Superior temporal gyrus (tissue), 1 donor: ENCODE measurements around the gene ITPR1.

Source experiments
- DNase-seq: peaks from one replicate; pipeline ENCODE4 v3.0.0-alpha.2; 2016; ENCODE audit errors: extremely low spot score

Gene ITPR1

DNA sequence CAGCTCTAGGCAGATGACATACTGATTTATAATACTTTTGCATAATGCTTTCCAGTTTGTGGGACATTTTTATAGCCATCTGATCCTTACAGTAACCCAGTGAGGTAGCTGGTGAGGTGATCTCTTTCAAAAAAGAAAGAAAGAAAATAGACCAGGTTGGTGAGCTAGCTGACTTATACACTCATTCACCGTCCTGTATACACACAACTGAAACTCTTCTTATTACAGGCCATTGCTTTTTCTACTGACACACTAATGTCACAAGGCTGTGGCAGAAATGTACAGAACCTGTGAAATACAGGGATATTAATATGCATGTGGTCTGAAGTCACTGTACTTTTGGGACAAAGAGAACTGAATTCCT lies 335.9 kb downstream of the ITPR1 start:
- no peak for DNase-seq

DNA sequence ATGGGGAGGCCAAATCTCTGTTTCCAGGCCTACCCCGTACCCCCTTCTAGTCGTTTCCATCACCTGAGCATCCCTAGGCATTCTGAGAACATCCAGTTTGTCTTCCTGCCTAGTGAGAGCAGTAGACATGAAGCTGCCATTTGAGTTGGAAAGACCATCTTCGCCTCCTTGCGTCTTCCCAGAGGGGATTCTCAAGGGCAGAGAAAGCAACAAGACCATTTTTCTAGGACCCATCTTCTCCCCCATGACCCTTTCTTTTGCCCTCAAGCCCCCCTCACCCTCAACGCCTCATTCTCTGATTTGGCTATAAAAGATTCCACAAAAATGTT lies 337.4 kb downstream of the ITPR1 start:
- DNase-seq, result no peak

DNA sequence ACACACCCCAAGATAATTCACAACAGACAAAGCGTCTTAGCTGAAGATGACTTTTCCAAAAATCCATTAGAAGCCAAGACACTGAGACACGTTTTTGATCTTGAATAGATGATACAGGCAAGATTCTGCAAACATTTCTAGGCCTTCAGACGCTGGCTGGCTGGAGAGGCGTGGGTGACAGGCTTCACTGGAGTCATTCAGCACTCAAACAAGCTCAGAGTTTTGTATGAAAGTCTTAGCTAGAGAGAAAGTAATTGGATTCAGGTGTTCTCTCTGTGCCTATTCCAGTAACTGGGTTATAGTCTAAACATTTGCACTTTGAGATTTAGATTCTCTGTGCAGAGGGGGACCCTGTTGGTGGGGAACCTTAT lies 338.4 kb downstream of the ITPR1 start:
- DNase-seq, result no peak

DNA sequence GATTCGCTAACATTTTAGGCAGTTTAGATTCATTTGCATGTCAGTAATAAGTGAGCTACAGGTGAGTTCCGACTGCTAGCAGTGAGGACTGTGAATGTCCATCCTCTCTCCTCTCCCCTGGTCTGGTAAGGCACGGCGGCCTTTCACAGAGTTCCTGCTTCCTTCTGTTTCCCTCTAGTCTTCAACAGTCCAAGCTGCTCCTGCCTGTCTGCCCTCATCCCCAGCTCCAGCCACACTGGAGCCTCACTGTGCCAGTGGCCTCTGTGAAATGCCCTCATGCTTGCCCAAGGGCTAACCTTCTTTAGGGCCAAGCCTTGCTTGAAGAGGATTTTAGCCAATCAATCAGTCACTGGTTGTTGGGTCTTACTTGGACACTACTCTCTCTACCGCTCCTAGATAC lies 340.3 kb downstream of the ITPR1 start:
- DNase-seq, result no peak

DNA sequence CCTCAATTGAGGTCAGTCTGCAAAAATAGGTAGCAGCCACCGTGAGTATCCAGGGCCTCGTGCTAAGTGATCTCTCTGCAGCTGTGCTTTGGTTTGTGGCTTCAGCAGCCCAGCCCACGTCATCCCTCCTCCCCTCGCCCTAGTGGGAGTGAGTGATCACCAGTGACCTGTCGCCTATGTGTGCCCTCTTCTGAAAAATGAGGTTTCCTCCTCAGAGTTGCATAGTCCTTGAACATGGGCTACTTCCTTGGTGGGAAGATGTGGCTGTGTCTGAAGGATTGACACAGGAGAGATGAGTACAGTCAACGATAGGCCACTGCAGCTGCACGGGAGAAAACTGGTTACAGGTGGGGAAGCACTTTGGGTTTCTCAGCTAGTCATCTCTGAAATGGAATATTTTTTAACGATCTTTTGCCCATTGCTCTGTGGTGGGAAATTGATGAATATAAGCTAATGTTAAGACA lies 341.3 kb downstream of the ITPR1 start:
- no peak for DNase-seq

DNA sequence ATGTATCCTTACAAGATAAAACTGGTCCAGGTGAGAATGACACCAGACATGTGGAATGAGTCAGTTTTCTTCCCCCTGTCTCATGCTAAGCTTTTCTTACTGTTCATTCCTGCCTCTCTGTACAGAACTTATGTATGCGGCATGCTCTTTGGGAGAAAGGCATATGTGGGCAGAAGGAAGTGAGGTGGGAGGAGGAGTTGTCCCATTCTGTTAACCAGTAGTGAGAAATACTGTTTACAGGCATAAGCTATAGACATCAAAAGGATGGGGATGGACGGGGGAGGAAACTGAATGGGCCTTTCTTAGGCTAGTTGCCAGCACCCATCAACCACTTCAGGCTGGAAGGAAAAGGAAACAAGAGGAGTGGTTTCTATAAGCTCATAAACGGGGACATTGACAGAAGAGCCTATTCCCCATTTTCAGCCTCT lies 342.5 kb downstream of the ITPR1 start:
- no peak for DNase-seq

DNA sequence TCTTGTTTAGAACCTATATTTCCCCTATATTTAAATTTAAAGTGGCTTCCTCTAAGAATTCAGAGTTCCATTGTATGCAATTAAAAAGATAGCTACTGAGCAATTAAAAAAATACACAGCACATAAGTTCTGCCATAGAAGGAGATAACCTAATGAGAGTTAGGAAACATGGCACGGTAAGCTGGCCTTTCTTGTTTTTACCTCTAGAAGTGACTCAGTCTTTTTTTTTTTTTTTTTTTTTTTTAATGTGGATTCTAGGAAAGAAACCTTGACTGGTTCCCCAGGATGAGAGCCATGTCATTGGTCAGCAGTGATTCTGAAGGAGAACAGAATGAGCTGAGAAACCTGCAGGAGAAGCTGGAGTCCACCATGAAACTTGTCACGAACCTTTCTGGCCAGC lies 343.4 kb downstream of the ITPR1 start:
- no peak for DNase-seq

DNA sequence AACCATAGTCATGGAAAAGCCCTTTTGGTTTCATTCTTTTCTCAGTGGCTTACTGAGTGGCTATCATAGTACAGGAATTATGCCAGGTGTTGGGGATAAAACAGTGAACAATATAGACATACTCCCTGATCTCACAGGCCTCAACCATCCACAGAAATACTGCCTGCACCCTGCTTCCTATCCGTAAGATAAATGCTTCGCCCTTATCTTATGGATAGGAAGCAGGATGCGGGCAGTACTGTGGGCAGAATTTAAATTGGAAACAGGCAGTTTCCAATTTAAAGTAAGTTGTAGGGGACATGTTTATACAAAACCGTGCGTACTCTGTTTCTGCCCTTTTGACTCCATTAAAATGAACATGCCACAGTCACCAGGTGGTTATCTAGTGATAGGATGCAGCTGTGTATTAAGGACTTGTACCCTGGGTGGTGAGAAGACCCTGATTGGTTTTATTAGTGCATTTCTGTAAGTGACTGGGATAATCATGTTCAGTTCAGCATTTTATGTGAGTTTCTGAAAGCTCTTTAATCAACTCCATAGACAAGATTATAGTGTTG lies 344.3 kb downstream of the ITPR1 start:
- DNase-seq, result no peak

DNA sequence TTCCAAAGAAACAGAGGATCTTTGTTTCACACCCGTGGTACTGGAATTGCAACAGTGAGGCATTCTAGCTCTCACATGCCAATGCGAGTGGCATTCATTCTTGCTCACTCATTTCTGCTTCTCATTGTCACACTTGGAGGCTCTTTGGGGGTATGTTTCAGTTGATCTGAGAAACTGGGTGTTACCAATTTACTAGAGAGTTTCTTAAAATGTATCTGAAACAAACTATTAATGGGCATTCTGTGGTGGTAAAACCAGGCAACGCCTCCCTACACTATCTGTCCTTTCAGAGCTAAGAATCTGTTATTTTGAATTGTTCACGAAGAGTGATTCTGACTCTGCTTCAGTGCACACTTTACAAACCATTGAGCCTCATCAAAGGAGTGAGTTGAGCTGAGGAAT lies 345.5 kb downstream of the ITPR1 start:
- no peak for DNase-seq

DNA sequence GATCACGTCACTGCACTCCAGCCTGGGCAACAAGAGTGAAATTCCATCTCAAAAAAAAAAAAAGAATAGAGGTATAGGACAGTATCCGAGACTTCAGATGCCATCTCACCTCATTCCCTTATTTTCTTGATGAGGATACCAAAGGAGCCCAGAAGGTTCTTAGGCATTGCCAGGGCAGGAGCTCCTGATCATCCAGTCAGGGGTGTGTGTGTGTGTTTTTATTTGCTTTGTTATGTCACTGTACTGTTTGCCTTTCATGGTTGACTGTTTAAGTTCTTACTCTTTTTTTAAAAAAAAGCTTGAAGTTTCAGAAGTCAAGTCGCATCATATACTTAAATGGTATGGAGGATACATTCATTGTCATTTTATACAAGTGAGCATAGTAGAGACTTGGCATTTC lies 346.1 kb downstream of the ITPR1 start:
- no peak for DNase-seq

DNA sequence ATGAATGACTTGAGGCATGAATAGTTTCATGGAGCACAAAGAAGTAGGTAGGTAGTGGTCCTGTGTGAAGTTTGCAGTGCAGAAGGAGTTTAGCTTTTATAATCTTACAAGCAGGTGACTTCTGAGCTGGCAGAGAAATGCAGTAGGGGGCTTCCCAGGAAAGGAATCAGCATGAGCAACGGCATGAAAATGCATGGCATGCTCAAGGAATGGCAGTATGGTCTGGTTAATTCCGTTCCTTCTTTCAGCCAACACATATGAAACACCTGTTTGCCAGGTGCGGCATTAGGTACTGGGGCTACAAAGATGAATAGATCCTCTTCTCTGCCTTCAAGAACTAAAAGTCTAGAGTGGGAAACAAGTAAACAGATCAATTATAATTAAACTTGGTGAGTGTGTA lies 348.1 kb downstream of the ITPR1 start:
- DNase-seq, result no peak

DNA sequence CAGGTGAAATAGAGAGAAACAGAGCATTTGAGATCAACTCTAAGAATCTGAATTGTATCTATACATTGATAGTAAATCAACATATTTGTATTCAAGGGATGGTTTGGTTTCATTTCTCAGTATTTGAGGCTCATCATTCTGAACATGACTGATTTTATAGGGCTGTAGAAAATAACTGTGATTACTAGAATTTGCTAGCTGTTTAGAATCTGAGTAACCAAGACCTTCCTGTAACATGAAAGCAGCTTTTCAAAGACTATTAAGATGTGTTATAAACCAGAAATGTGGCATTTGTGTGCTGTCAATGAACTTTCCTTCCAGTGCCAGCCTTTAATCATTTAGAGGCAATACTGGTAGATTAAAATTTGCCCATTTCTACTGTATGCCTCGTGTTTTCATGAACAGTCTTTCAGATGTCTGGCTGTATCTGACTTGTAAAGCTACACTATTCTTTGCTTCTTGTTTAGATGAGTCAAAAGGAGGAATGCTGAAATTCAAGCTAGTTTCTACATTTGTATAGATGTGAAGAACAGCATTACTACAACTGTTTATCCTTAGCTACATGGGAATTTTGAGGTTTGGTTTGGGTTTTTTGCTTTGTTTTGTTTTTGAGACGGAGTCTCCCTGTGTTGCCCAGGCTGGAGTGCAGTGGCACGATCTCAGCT lies 348.8 kb downstream of the ITPR1 start:
- peak; percentile 13 for DNase-seq

DNA sequence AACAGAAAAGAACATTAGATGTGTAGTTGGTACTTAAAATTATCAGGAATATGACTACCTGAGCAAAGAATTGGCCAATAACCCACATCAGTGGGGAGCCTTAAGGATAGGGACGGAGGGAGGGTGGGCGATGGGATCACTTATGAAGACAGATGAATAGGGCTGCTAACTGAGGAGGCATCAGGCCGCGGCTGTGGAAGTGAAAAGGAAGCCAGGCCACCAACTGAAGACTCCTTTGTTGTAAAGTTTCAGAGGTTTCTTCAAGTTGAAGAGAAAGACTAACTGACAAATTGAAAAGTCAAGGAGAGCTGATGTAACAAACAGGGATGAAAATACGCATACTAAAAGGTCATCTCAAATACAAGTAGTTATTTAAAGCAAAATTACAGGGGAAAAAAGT lies 350.5 kb downstream of the ITPR1 start:
- no peak for DNase-seq

DNA sequence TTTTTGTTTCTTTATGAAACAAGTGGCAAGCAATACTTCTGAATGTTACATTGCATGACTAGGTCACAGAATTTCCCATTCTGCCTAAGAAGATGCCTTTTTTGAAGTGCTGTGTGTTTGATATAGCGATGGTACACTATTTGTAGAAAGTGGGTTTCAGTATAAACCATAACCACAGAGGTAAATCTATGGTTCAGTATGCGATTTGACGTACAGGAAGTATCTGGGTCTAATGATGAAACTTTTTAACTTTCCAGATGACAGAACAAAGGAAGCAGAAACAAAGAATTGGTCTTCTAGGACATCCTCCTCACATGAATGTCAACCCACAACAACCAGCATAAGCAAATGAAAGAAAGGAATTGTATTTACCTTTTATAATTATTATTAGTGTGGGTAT lies 352.7 kb downstream of the ITPR1 start:
- DNase-seq, result peak; percentile 22

DNA sequence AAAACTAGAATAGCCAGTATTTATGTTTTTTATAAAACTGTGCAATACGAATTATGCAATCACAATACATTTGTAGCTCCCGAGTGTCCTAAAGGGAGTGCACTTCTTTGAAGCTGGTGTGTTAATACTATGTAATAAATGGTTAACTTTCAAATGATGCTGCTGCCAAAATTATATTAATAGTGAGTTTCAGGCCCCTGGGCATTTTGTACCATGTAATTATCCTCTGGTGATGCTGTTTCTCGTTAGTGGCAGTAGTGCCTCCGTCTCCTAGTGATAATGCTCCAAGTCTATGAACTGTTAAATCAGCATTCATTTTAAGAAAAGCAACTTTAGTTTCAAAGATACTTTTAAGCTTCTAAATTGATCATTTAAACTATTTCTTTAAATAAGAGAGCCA lies 353.4 kb downstream of the ITPR1 start:
- DNase-seq, result peak; percentile 17

DNA sequence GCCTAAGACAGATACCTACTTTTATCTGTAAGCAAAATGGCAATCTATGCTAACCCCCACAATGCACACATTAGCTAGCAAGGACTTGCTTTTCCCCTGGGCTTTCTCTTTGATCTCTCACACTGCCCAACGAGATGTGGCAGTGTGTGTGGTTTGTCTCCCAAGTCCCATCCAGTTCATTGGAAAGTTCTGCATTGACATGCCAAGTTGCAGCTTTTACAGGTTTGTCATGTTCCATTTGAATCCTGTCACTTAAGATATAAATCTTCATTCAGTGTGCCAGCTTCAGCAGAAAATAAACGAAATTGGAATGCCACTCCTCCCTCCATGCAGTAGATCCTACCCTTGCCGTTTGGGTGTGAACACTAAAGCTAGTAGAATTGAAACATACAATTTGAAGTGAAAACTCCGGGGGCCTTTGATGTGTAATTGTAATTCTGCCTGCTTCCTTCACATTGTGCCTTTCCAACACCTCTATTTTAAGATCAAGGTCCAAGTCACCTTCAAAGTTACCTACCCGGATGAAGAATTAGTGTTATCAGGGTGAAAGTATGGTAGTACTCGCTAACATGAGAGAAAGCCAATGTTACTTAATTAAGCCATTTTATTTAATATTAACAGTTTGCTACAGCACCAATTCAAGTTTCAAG lies 355.2 kb downstream of the ITPR1 start:
- DNase-seq, result peak; percentile 13

DNA sequence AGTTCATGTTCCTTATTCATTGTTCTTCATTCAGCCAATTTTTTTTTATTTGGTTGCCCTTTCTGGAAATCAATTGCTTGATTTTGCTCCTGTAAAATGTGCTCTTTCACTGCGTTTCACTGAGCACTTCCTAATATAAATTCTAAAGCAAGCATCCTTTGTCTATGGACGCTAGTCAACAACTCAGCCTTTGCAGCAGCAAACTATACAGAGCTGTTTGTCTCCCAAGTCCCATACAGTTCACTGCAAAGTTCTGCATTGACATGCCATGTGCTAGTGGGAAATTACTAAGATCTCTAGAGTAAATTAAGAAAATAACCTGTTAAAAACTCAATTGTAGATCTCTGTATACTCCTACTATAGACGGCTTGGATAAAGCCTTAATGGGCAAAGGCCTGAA lies 356.0 kb downstream of the ITPR1 start:
- DNase-seq, result peak; percentile 44

DNA sequence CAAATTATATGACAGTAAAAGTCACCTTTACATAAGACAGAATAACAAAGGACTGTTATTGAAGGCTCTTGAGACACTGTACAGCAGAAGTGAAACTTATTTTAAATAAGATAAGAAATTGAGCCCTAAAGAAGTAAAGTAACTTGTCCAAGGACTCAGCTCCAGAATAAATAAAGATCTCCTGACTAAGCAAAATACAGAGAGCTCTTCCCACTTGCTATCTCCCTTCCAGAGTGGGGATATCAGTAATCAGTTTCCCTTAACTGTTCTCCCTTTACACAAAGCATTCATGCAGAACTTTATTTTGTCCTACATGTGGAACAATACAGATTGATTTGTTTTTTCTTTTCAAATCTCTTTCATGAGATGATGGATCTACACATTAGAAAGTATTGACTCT lies 356.6 kb downstream of the ITPR1 start:
- DNase-seq, result peak; percentile 29

DNA sequence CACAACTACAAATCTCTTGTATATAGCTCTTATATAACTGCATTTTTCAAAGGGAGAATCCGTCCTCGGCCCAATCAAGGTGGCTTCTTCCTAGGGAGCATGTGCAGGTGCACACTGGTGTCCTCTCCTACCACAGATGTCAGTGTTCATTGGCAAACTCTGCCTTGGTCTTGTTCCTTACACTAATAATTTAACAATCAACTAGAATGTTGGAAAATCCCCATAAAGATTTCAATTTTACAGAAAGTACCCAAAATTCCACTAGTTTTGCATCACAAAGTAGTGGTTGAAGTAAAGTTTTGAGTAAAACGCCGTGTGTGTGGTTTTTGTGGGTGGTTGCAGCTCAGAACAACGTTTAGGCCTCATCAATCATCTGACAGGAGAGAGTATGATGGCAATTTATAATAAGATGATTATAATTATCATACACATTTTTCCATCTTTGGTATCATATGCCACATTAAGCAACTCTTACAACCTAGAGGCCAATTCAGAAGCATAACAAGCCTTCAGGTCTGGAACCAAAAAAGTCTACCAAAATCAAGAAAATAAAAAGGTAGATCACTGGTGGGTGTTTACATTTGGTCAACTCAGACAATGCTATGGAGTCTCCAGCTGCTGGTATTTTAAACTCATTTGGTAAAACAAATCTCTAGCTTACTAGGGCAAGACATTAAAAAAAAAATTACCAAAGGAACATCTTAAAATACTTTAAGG lies 357.2 kb downstream of the ITPR1 start:
- no peak for DNase-seq

DNA sequence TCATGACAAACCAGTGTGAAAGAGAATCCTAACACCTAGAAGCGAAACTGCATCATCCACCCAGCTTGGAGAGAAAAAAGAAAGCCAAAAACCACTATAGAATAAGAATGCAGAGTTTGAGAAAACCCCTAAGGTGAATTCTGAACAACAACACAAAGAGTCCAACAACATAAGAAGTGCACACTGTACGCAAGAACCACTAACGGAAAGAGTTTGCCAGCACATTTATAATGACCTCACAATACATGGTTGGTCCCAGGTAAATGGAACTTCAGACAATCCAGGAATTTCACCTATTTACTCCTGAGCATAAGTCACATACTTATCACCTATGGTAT lies 357.7 kb downstream of the ITPR1 start:
- DNase-seq, result peak; percentile 8

DNA sequence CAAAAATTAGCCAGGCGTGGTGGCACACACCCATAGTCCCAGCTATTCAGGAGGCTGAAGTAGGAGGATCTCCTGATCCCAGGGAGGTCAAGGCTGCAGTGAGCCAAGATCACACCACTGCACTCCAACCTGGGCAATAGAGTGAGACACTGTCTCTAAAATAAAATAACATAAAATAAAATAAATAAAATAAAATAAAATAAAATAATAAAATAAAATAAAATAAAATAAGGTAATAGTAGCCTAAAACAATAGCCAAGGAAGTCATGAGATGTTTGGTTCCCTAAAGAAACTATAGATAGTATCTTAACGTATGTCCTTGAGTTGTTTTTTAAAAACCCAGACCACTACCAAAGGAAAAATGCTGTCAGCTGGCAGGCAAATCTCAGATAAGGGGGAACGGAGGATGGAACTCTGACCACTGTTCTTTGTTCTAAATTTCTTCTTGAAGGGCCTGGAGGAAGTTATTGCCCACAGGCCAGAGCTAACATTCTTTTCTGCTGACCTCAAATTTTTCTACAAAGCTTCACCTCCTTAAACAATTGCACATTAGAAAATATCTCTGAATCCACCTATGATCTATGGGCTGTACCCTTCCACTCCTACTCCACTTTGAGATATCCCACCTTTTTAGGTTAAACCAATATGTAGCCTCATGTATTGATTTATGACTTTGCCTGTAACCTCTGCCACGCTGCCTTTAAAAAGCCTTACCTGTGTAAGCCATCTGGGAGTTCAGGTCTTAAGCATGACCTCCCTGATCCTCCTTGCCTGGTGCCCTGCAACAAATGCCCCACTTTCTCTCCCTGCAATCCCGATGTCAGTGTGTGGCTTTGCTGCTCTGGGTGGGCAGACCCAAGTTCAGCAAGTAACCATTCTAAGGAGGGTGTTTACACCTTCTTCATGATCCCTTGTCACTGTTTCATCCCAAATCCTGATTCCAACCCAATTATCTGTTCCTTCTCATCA lies 359.9 kb downstream of the ITPR1 start:
- no peak for DNase-seq

DNA sequence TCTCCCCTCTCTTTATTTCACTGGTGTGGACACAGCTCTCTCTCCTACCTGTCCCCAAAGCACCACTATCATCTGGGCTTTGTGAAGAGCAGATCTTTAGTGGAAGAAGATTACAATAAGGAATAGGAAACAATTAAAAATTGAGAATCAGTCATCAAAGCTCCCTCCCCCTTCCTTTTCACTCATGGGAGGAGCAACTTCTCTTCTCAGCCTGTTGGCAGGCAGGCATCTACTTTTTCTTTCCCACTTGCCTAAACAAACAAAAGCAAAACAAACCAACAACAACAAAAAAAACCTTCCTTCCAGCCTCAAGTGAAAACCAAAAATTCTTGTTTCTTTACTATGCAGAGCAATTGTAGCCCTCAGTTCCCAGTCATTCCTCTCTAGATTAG lies 360.6 kb downstream of the ITPR1 start:
- DNase-seq, result no peak
